ENCODE data around the gene VOPP1.
A peak's percentile ranks its signal among the peaks of the same experiment; 100 is the strongest.

VOPP1 gene

GRCh38 chr7:55458351-55458750 lies 114.0 kb downstream of the VOPP1 start:
- DNase-seq, result no peak

GRCh38 chr7:55457801-55458200 lies 114.5 kb downstream of the VOPP1 start:
- DNase-seq, result no peak

DNA sequence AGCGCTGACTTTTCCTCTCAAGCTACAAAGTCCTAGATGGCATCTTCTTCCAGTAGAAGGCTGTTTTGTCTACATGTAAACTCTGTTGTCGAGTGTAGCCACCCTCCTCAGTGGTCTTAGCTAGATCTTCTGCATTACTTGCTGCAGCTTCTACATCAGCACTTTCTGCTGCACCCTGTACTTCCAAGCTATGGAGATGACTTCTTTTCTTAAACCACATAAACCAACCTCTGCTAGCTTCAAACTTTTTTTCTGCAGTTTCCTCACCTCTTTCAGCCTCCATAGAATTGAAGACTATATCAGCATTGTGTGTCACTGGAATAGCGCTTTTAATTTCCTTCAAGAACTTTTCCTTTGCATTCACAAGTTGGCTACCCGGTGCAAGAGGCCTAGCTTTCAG lies 119.3 kb downstream of the VOPP1 start:
- no peak for DNase-seq

DNA sequence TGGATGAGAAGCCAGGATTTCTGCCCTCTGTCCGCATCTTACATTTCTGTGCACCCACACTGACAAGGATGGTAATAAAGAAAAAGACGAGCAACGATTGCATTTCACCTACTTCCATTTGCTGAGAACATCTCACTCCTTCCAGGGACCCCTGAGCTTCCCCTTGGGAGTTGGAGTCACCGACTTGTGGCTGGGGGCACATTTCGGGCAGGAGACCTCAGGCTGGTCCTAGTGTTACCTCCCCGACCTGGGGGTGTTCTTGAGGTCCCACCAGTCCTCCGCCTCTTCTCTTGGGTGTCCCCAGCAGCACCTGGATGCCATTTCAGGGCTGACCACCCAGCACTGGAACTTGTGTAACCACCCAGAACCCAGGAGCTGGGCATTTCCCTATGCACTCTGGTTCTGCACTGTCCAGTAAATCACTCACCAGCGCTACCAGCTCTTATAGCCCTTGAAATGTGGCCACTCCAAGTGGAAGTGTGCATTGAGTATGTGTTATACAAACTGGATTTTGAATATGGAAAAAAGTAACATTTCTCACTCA lies 122.2 kb downstream of the VOPP1 start:
- DNase-seq, result no peak

DNA sequence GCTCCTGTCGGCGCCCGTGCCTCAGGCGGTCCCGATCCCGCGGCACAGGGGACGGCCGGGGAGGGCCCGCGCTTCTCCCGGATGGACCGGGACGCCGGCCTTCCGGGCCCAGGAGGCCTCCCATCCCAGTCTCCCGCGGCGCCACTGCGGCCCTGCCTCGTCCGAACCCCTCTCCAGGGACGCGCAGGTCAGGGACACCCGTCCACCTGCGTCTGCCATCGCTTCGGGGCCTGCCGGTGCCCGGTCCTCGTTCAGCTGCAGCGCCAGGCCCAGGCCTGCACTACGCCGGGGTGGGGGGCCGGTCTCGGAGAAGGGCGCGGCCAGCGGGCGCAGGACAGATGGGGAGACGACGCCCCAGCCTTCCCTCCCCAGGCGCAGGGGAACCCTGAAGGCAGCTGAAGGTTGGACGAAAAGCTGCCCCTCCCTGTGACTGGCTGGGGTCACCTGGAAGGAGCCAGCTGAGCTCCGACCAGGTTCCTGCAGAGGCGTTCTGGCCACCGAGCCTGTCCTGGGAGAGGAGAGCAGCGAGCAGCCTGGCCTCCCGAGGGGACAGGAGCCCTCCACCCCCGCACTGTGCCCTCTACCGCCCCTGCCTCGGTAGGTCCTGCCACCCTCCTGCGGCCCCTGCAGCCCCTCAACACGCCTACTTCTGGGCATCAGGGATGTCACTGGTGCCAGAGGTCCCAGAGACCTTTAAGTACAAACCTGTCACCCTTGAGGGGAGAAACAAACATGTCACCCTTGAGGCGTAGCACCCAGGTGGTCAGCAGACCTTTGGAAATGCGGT lies 122.9 kb downstream of the VOPP1 start:
- DNase-seq, result no peak

- DNase-seq, result no peak
Observed at GRCh38 chr7:55448526-55448925, 123.8 kb downstream of the VOPP1 start.

GRCh38 chr7:55444786-55445185 lies 127.5 kb downstream of the VOPP1 start:
- DNase-seq, result no peak

GRCh38 chr7:55441774-55442522 lies 130.4 kb downstream of the VOPP1 start:
- no peak for DNase-seq

- DNase-seq, result no peak
Observed at GRCh38 chr7:55441002-55441401, 131.3 kb downstream of the VOPP1 start.

DNA sequence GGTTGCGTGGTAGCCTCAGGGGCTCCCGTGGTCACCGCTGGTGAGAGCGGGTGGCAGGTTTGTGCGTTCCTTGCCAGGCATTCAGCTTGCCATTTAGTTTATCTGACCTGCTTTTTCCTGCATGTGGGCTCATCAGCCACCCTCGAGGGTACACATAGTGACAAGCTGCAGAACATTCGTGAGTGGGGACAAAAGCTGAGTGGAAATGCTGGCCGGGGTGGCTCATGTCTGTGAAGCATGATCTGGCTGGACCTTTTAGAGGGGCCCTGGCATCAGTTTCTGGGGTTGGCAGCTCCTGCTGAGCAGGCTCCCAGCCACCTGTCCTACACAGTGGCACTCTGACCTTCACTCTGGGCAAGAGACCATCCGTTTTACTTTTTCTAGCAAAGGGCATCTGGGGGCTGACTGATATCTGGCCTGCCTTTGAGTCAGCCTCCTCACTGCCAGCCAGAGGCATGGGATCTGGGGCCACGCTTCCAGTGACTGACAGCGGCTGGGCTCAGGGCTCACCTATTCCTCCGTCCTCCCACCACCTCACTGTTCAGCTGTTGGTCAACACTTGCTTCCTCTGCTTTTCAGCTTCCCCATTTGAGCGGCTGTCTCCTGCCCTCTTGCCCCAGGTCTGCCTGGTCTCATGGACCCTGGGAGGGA lies 132.1 kb downstream of the VOPP1 start:
- no peak for DNase-seq

GRCh38 chr7:55439627-55440026 lies 132.7 kb downstream of the VOPP1 start:
- no peak for DNase-seq

DNA sequence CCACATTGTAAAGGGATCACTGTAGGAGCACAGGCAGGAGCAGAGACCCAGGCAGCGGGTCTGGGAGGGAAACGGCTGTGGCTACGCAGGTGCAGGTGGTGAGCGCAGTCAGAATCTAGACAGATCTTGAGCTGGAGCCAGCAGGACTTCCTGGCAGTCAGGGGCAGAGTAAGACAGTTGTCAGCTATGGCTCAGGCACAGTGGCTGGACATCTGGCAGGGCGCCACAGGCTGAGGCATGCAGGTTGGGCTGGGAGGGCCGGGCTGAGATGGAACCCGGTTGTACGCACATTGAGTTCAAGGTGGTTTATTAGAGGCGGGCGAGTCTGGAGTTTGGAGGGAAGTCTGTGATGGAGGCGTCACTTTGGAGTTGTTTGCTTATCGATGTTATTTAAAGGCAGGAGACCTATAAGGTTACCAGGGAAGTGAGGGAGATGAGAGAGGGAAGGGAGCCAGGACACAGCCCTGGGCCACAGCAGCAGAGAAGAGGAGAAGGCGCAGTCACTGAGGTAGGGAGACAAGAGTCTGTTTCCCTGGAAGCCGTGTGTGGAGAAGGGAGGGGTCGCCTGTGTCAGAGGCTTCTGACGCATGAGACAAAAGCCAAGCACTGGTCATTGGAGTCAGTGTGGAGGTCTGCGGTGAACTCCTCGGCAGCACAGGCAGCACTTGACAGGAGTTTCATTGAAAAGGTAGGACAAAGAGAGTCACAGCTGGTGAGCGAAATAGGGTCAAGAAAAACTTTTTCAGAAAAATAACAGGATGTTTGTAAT lies 133.4 kb downstream of the VOPP1 start:
- no peak for DNase-seq

- DNase-seq, result no peak
Observed at GRCh38 chr7:55438085-55438756, 134.1 kb downstream of the VOPP1 start.

DNA sequence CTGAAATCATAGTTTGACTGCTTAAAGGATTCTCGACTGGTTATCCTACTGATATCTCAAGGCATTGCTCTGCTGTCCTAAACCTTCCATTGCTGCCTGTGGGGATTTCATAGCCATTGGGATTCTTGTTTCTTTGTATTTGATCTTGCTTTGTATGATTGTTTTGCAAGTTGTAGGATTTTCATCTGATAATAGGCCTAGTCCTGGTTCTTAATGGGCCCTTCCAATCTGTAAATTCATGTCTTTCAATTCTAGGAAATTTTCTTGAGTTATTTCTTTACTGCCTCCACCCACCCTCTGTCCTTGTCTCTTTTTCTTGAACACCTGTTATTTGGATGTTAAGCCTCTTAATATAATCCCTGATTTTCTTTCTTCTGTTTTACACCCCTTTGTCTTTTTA lies 134.9 kb downstream of the VOPP1 start:
- no peak for DNase-seq

GRCh38 chr7:55436457-55436856 lies 135.8 kb downstream of the VOPP1 start:
- no peak for DNase-seq

GRCh38 chr7:55435466-55435865 lies 136.8 kb downstream of the VOPP1 start:
- no peak for DNase-seq

DNA sequence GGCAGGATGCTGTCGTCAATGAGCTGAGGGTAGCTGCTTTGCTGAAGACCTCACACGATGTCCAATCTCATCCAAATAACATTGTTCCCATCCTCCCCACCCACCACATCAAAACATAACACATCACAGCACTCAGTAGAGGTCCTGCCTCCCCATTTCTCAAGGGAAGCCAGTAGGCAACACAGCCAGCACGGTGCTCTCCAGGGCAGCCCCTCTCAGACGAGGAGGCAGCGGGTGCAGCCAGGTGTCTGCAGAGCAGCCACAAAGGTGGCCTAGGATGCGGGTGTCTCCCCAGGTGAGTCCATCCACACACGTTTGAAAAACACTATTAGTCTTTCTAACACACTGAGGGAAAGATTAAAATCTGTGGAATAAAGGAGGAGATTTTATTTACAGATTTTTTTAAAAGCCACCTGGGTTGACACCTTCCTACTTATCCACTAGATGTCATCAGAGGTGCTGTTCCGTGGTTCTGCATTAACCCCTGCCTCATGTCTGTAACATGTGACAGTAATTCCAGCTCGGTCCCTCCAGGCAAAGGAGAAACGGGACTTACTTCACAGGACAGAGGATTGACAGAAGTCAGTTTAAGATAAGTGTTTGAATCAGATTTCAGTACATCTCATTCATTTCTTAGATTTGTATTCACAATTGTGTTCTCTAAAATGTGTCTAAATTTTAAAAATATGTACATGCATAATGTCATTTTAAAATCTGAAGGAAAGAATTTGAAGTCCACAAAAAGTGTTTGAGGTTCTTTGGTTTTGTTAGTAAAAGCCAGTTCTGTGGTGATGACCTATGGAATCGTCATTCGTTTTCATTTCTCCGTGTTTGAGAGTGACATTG lies 139.1 kb downstream of the VOPP1 start:
- DNase-seq, result peak in 1 of 2 donors; percentile 15

GRCh38 chr7:55432506-55432905 lies 139.8 kb downstream of the VOPP1 start:
- no peak for DNase-seq

- no peak for DNase-seq
Observed at GRCh38 chr7:55431898-55432297, 140.4 kb downstream of the VOPP1 start.

GRCh38 chr7:55429835-55430499 lies 142.3 kb downstream of the VOPP1 start:
- no peak for DNase-seq

GRCh38 chr7:55427800-55428199 lies 144.5 kb downstream of the VOPP1 start:
- no peak for DNase-seq
